GM18526 (cell line): ENCODE results near the gene CAMK2G.

Source experiments
- POLR2A ChIP-seq: IDR thresholded peaks from 3 replicates; pipeline ENCODE4 v1.6.1; 2011; ENCODE audit not compliant: insufficient read length; ENCODE audit errors: extremely low read depth

The CAMK2G gene

GRCh38 chr10:73814896-73815718, 59.2 kb downstream of the CAMK2G start:
- TF ChIP-seq POLR2A, result no peak

- no peak for TF ChIP-seq POLR2A
Observed at GRCh38 chr10:73814276-73814895, 60.0 kb downstream of the CAMK2G start.

GRCh38 chr10:73813333-73813732, 61.0 kb downstream of the CAMK2G start:
- TF ChIP-seq POLR2A, result no peak

DNA sequence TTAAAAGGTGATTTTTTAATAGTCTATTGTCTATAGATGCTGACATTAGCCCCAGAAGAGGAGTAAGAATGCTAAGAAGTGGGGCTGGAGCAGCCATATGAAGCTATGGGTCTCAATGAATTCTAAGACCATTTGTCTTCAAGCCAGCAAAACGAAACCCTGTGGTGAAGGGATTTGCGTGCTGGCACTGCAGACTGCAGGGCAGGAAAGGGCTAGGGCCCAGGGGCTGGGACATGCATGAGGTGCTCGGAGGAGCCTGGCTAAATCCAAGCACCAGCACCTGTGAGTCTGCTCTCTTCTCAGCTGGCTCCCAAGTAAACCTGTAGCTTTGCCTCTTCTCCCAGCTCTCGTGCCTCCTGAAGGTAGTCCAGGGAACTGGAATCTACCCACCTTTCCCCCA, 61.7 kb downstream of the CAMK2G start:
- TF ChIP-seq POLR2A, result no peak

DNA sequence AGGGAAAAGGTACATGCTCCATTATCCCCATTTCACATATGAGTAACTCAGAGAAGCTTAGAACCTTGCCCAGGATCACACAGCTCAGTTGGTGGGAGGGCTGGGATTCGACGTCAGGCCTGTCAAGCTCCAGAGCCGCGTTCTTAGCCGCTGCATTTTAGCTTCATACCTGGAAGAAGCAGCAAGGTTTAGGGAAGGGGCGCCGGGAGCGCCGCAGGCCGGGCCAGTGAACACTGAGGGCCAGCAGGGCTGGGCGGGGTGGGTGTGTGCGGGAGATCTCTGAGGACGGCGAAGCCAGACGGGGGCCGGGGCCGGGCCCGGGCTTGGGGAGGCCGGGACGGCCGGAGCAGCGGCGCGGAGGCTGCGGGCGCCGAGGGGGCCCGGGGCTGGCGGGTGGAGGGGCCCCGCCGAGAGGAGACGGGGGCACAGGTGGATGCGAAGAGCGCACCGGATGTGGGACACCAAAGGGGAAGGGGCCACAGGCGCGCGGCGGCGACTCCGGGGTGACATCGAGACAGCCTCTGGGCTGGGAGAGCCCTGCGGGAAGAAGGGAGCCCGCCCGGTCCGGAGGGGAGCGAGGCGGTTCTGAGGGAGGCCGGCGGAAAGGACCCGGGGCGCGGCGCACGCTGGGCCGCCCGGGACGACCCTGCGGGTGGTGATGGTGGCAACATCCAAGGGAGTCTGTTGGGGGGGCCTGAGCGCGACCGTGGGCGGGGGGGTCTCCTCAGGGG, 63.5 kb downstream of the CAMK2G start:
- TF ChIP-seq POLR2A, result no peak

DNA sequence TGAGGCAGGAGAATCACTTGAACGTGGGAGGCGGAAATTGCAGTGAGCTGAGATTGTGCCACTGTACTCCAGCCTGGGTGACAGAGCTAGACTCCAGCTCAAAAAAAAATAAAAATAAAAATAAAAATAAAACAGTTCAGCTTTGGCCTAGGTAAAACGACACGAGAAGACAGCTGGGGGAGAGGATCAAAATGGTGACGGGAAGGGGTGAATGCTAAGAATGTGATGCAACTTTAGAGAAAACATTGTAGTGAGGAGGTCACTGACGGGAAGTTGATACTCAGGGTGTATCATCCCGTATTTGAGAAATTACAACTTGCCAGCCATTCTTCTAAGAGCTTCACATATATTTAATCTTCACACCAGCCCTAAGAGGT, 64.0 kb downstream of the CAMK2G start:
- TF ChIP-seq POLR2A, result no peak

GRCh38 chr10:73809061-73809818, 65.1 kb downstream of the CAMK2G start:
- no peak for TF ChIP-seq POLR2A

- no peak for TF ChIP-seq POLR2A
Observed at GRCh38 chr10:73808021-73808815, 66.1 kb downstream of the CAMK2G start.

GRCh38 chr10:73807471-73807870, 66.9 kb downstream of the CAMK2G start:
- no peak for TF ChIP-seq POLR2A

DNA sequence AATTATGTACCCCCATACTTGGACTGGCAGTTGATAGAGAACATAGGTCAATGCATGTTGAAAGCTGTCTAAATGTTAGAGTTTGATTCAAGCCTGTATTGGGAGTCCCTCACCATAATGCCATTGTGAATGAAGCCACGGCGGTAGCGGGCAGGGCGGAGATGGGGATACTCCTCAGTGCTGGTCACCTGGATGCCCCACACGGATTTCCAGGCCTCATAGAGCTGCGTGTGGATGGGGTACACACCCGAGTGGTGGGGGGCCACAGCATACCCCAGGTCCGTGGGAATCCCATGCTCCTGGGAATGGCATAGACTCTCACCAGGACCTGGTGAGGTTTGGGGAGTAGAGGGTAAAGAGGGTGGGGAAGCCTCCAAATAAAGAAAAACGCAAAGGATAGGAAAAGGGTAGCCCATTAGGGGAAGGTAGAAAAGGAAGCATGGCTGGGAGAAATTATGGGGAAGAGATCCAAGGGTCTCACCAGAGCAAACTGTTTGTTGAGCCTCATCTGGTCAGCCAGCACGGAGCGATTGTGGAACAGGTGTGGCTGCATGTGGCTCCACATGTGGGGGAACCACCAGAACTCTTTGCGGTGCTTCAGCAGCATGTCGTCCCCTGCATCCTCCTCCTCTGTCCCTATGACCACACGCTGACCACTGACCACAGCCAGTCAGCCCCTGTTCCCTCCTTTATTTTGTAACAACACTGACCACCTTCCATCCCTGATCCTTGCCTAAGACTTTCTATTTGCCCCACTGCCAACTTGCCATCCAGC, 68.0 kb downstream of the CAMK2G start:
- no peak for TF ChIP-seq POLR2A

GRCh38 chr10:73803680-73804286, 70.6 kb downstream of the CAMK2G start:
- no peak for TF ChIP-seq POLR2A

DNA sequence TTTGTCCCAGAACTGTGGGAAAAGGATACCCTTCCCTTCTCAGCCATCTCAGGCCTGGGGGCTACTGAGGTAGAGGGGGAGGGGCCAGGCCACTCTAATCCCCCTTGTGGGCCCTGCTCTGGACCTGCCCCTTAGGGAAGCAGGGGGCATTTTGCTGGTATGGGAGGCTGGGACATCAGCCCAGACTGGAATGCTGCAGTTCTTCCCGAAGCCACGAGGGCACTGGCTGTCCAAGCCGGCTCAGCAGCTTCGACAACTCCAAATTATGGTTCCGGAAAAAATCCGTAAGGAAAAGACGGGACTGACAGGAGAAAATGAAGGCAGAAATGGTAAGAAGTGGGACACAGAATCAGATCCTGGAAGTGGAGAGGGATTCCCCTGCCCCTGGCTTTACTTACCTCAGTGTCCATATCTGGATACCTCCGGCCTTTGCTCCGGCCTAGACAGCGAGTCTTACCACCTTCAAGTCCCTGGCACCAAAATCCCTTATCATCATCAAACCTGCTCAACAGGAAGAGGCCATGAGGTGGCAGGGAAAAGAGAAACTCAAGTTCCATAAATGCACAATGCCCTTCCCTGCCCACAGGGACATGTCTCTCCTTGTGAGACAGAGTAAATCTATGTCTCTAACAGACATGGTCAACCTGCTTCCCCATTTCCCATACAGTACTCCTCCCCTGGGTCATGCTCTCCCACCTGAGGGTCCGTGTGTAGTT, 71.9 kb downstream of the CAMK2G start:
- no peak for TF ChIP-seq POLR2A

GRCh38 chr10:73801253-73801590, 73.1 kb downstream of the CAMK2G start:
- no peak for TF ChIP-seq POLR2A
